Liver (tissue), 9 donors: Measurements from ENCODE around the gene ECPAS. TPM values are rescaled to one million over a fixed set of nuclear protein-coding genes. Genes with fewer than 3 reads are reported as not detected.

ENCODE experiments used
- DNase-seq: peaks from one replicate; pipeline ENCODE4 v3.0.0-alpha.2; 2017; ENCODE audit warnings: low spot score
- H3K27ac ChIP-seq, 2 donors: one replicate each; pipeline ENCODE4 v1.7.0; 2013; ENCODE audit warnings: inconsistent platforms in 2 of 2, low read length in 2 of 2, control low read depth in 1 of 2, low read depth in 1 of 2, mild to moderate bottlenecking in 1 of 2
- H3K27me3 ChIP-seq, 4 donors: one replicate each; pipeline versions ENCODE4 v1.6.1 to v1.7.0; 2013; ENCODE audit warnings: low read length in 3 of 4, inconsistent platforms in 1 of 4, mild to moderate bottlenecking in 1 of 4, moderate library complexity in 1 of 4; ENCODE audit not compliant: control insufficient read depth in 4 of 4, insufficient read depth in 4 of 4
- H3K36me3 ChIP-seq, 4 donors: one replicate each; pipeline versions ENCODE4 v1.6.1 to v1.7.0; 2013; ENCODE audit warnings: low read length in 3 of 4, mild to moderate bottlenecking in 3 of 4, low read depth in 1 of 4, moderate library complexity in 1 of 4; ENCODE audit not compliant: control insufficient read depth in 4 of 4, insufficient read depth in 3 of 4
- H3K4me1 ChIP-seq, 4 donors: one replicate each; pipeline versions ENCODE4 v1.6.1 to v1.7.0; 2013; ENCODE audit warnings: low read length in 3 of 4, mild to moderate bottlenecking in 3 of 4, moderate library complexity in 1 of 4; ENCODE audit not compliant: control insufficient read depth in 4 of 4, insufficient read depth in 4 of 4
- H3K4me3 ChIP-seq, 3 donors: one replicate each; pipeline versions ENCODE4 v1.6.1 to v1.7.0; 2013; ENCODE audit warnings: low read length in 3 of 3, control low read depth in 1 of 3, low read depth in 1 of 3, mild to moderate bottlenecking in 1 of 3
- H3K9ac ChIP-seq, 2 donors: one replicate each; pipeline ENCODE4 v1.7.0; 2013; ENCODE audit warnings: low read length in 2 of 2, mild to moderate bottlenecking in 2 of 2, moderate library complexity in 2 of 2, control low read depth in 1 of 2, low read depth in 1 of 2
- H3K9me3 ChIP-seq, 4 donors: one replicate each; pipeline versions ENCODE4 v1.6.1 to v1.7.0; 2013; ENCODE audit warnings: low read length in 3 of 4; ENCODE audit not compliant: control insufficient read depth in 4 of 4
- CTCF ChIP-seq: fragments of 150-350 bp; IDR thresholded peaks from 2 replicates; pipeline ENCODE4 v1.5.1; 2017; ENCODE audit warnings: improper control_type of control experiment, low read depth, low read length; ENCODE audit not compliant: missing input control
- EGR1 ChIP-seq, 2 donors: IDR thresholded peaks; 2 replicates each; pipeline ENCODE4 v1.6.1; 2016 to 2018; ENCODE audit warnings: antibody characterized with exemption in 2 of 2, low read depth in 2 of 2
- FOXA1 ChIP-seq: IDR thresholded peaks from 2 replicates; pipeline ENCODE4 v1.6.1; 2016; ENCODE audit warnings: antibody characterized with exemption
- HNF4A ChIP-seq, 2 donors: conservative IDR thresholded peaks; 2 replicates each; pipeline ENCODE4 v1.6.1; 2016; ENCODE audit warnings: antibody characterized with exemption in 2 of 2, mild to moderate bottlenecking in 2 of 2
- HNF4G ChIP-seq: IDR thresholded peaks from 2 replicates; pipeline ENCODE4 v1.6.1; 2016; ENCODE audit warnings: antibody characterized with exemption
- JUND ChIP-seq, 2 donors: IDR thresholded peaks; 2 replicates each; pipeline ENCODE4 v1.6.1; 2016; ENCODE audit warnings: antibody characterized with exemption in 2 of 2
- NR2F2 ChIP-seq: IDR thresholded peaks from 2 replicates; pipeline ENCODE4 v1.6.1; 2016; ENCODE audit warnings: antibody characterized with exemption
- SP1 ChIP-seq: IDR thresholded peaks from 2 replicates; pipeline ENCODE4 v1.6.1; 2018; ENCODE audit warnings: antibody characterized with exemption, mild to moderate bottlenecking
- TAF1 ChIP-seq: conservative IDR thresholded peaks from 2 replicates; pipeline ENCODE4 v1.6.1; 2016; ENCODE audit warnings: antibody characterized with exemption, mild to moderate bottlenecking
- ZBTB33 ChIP-seq: IDR thresholded peaks from 2 replicates; pipeline ENCODE4 v1.6.1; 2016; ENCODE audit warnings: antibody characterized with exemption
- WGBS: extraction: QIAGEN DNeasy Blood & Tissue Kit; methylation state at CpG from one replicate; pipeline ENCODE4 v1.1.7; 2013; 5-methylcytosine and 5-hydroxymethylcytosine counted together
- polyA plus RNA-seq, 2 donors: library from polyadenylated mRNA; stranded (reverse) in 1 of 2; unstranded in 1 of 2; fragments of 200-250 nt in 1 of 2; fragments of >200 nt in 1 of 2; fragmentation: Nextera tagmentation in 1 of 2; extraction: Ambion mirVana in 1 of 2; gene quantifications; one replicate each; pipeline versions ENCODE4 v1.2.1 to v1.2.3, GENCODE V29; 2013 to 2015
- total RNA-seq, 2 donors: library from RNA; depleted of rRNA; stranded (reverse); fragments of >200 nt; gene quantifications; one replicate each; pipeline ENCODE4 v1.2.3, GENCODE V29; 2014
- TF ChIP-seq, protein P1 (sequence below): IDR thresholded peaks from 2 replicates; pipeline ENCODE4 v1.6.1; 2016; ENCODE audit warnings: antibody characterized with exemption
- donor health status: healthy.
- donor health status: healthy.
- donor health status: healthy.
- donor health status: healthy.
- donor health status: healthy.

Gene ECPAS
- total and polyA plus RNA-seq, 4 donors: 14.7 to 60.8 (median 26.3) TPM

DNA sequence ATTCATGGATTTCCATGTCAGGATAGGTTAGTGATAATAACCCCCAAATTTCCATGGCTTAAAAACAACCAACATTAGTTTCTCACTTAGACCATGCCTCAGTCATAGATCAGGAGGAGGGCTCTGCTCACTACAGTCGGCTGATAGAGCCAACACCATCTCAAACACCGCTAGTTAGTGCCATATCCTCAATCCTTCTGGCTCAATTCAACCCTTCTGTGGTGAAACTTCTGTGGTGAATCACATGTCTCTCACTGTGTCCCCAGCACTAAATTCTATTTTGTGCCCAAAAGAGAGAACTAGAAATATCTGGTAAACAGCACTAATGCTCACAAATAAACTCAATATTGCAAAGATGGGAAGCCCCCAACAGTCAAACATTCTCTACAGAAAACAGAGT lies 21.1 kb downstream of the ECPAS start:
- Histone ChIP-seq H3K27ac (no peak overlapping the region), H3K4me1 (peaks cover 4 to 15% (median 10%) of the 10 kb centered on the region in 4 donors), H3K9ac (no peak overlapping the region), H3K9me3 (peaks cover 0 to 3% (median 0%) of the 10 kb centered on the region in 4 donors), H3K4me3 (no peak overlapping the region), H3K27me3 (no peaks in the 10 kb centered on the region), H3K36me3 (no peaks in the 10 kb centered on the region)
- TF ChIP-seq, protein P1, sequence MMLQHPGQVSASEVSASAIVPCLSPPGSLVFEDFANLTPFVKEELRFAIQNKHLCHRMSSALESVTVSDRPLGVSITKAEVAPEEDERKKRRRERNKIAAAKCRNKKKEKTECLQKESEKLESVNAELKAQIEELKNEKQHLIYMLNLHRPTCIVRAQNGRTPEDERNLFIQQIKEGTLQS: no peak
- no peak for TF ChIP-seq SP1
- no peak for TF ChIP-seq JUND (IDR thresholded peaks at IDR 0.05)
- TF ChIP-seq CTCF: no peak
- DNase-seq: no peak
- WGBS: 88% methylated on average over 2 of the region's 2 CpGs

- H3K27ac ChIP-seq: no peak overlapping the region
- H3K9ac ChIP-seq: no peak overlapping the region
- H3K36me3 ChIP-seq: no peaks in the 10 kb centered on the region
- peaks cover 4 to 13% (median 9%) of the 10 kb centered on the region in 4 donors for H3K4me1 ChIP-seq
- 68% methylated on average over 7 of the region's 7 CpGs for WGBS
- H3K9me3 ChIP-seq: peaks cover 0 to 3% (median 0%) of the 10 kb centered on the region in 4 donors
- H3K27me3 ChIP-seq: no peaks in the 10 kb centered on the region
- no peak for DNase-seq
- TF ChIP-seq JUND (IDR thresholded peaks at IDR 0.05) (no peak), TAF1 (no peak), HNF4A (conservative IDR thresholded peaks at IDR 0.05) (no peak), EGR1 (IDR thresholded peaks at IDR 0.05; ENCODE audit: low read depth in 2 of 2) (no peak), NR2F2 (no peak), FOXA1 (no peak), ZBTB33 (no peak), HNF4G (no peak)
- H3K4me3 ChIP-seq: no peak overlapping the region
These were observed 25.8 kb downstream of the ECPAS start for GRCh38 chr9:111458139-111459009.

GRCh38 chr9:111456529-111456928 lies 27.7 kb downstream of the ECPAS start:
- H3K27me3 ChIP-seq: no peaks in the 10 kb centered on the region
- no peak for TF ChIP-seq ZBTB33
- TF ChIP-seq HNF4A (conservative IDR thresholded peaks at IDR 0.05): no peak
- no peak overlapping the region for H3K9ac ChIP-seq
- no peak overlapping the region for H3K27ac ChIP-seq
- H3K4me3 ChIP-seq: no peak overlapping the region
- no peaks in the 10 kb centered on the region for H3K36me3 ChIP-seq
- H3K9me3 ChIP-seq: no peaks in the 10 kb centered on the region
- peaks cover 4 to 13% (median 9%) of the 10 kb centered on the region in 4 donors for H3K4me1 ChIP-seq
- no peak for DNase-seq
- WGBS: 71% methylated on average over 2 of the region's 2 CpGs
